ENCODE data around the gene ABR.
"Not testable (repeated sequence)": the region's sequence is repeated elsewhere in the genome, so short reads cannot be mapped to it uniquely, and the experiment has no call there.

The ABR gene

DNA sequence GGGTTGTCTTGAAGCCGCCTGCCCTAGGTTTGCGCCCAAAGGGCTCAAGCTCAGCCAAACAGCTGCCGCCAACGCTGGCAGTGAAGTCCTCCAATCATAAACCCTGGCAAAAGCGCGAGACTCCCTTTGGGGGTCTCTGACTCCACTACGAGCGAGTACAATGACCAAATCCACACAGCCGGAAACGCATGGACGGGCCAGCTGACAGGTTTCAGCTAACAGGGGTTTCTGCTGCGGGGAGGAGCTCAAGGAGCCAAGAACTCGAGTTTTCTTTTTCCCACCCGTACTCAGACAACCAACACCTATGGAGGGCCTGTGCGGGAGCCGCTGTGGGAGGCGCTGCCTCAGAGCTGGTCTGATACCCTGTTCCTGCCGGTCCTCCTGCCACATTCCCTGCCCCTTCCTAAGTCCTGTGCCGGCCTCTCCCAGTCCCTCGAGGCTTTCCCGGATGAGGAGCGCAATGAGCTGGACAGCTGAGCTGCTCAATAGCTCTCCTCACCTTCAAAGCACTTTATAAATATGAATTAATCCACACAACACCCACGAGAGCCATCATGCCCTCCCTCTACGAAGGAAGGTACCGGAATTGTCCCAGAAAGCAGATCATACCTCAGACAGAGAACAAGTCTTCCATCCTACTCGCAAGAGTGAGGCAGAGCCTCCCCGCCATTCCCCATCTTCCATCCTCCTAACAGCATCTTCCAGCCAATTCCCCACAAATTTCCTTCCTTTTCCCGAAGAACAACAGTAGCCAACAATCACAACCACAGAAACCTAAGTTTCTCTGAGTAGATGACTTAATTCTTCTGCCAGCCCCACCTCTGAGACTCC, 6.1 kb downstream of the ABR start:
- no peak for DNase-seq

DNA sequence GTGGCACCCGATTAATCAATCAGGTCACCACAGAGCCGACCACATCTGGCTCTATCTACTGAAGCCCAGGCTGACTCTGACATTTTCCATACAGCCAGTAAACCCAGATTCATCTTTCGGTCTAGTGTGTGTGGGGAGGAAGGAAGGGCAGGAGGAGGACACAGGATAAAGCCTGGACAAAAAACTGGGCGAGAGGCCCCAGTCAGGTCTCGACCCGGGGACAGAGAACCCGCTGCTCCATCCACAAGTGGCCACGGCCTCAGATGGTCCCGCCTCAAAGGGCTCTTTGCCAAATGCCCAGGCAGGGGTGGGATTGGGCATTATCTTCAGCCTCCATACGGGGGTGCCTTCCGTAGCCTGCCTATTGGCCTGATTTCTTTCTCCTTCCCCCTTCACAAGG, 7.8 kb downstream of the ABR start:
- no peak for DNase-seq

DNA sequence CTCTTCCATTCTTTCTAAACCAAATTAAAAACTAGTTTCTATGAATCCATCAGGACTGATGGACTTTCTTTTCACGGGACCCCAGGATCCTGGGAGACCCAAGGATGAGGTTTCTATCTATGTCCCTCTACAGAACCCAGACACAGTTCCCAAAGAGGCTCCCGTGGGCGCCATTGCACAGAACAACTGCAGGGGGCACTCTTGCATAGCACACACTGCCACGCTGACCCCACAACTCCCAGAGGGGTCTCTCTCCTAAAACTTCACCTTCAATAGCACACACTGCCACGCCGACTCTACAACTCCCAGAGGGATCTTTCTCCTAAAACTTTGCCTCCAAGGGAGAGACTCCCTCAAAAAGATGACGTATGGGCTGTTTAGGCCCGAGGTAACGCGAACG, 9.0 kb downstream of the ABR start:
- no peak for DNase-seq

DNA sequence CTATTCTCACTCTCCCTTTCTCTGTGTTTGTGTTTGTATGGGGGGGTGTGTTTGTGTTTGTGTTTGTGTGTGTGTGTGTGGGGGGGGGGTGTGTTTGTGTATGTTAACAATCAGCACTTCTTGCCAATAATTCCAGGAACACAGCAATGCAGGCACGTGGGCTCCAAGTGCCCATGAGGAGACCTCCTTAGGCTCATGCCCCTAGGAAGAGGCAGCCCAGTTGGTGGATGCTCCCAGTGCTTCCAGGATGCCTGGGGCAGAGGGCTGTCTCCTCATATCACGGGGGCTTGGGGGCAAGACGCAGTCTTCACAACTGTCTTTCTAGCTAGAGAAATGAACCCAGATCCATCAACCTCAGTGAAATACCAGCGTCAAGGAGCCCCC, 9.9 kb downstream of the ABR start:
- DNase-seq = no peak

DNA sequence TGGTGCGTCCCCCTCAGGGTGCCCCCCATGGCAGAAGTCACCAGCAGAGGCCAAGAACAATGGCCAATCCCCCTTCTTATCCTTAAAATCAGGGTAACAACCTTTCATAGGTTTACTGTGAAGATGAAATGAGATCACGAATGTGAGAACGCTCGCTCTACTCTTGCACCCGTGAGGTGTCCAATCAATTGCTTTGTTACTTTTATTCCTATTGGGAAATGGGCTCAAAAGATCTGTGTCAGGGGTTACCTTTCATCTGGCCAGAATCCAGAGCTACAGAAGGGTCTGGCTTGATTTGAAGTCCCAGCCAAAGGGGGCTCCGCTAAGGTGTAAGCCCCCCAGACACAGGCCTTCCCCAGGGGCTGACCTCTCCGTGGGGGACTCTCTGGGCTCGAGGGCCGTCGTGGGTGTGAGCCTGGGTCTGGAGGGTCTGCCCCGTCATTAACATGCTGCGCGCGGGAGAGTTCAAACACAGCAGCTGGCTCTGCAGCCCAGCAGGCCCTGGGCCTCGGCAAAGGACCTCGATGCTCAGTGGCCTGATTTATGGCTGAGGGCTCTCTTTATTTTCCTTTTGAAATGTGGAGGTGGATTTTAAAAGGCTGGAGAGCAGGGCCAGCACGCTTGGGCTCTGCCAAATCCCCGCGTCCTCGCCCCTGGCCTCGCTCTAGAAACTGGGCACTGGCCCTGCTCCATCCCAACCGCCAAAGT, 10.4 kb downstream of the ABR start:
- DNase-seq = no peak

DNA sequence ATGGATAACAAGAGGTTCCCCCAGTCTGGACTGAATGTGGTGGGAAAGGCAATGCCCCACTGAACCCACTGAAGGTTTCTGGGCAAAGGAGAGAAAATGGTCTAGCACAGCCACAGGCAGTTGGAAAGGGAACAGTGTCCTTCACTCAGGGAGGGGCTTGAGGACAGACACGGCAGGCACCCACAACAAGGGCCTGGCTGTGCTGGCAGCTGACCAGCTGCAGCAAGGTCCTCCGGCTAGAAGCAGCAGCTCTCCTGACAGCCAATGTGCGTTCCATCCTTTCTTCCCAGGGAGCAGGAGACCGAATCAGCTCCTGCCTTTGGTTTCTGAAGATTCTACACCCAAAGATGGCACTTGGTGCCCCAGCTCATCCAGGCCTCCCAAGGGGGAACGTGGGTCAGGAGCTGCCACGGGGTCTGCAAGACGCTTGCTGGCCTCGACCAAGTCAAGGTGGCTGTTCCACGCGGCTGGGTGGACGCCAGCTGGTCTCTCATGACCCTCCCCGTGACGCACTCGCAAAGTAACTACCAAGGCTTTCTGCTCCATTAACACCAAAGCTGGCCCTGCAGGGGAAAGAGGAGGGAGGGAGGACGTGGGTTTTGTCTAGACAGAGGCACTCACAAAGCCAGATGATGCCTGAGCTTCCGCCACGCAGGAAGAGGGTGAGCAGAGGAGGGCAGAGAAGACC, 11.1 kb downstream of the ABR start:
- DNase-seq = no peak

DNA sequence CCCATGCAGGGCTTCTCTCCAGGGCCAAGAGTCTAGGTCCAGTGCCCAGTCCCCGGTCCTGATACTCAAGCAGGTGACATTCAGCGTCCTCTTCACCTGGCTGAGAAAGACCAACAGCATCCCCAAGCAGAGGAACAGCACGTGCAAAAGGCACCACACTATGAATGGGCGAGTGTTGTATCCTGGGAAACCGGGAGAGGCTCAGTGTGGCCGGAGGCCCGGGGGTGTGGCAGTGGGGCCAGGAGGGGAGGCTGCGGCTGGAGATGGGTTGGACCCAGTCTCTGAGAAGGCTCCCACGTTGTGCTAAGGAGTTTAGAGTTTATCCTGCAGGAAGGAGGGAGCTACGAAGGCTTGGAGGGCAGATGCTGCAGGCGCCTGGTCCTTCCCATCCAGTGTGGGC, 13.5 kb downstream of the ABR start:
- no peak for DNase-seq

DNA sequence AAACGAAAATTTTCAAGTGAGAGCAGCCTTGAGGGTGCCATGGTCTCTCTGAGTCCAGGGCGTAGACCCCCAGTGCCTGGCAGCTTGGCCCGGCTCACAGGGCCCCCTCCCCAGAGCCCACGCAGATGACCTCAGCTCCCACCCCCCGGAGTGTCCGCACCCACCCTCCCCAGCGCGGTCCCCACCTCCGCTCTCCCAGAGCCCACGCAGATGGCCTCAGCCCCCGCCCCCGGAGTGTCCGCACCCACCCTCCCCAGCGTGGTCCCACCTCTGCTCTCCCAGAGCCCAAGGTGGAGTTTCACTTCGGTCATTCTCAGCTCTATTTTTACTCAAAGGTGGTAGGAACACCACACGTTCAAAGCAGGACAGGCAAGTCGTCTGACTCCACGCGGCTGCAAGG, 13.9 kb downstream of the ABR start:
- DNase-seq = no peak

DNA sequence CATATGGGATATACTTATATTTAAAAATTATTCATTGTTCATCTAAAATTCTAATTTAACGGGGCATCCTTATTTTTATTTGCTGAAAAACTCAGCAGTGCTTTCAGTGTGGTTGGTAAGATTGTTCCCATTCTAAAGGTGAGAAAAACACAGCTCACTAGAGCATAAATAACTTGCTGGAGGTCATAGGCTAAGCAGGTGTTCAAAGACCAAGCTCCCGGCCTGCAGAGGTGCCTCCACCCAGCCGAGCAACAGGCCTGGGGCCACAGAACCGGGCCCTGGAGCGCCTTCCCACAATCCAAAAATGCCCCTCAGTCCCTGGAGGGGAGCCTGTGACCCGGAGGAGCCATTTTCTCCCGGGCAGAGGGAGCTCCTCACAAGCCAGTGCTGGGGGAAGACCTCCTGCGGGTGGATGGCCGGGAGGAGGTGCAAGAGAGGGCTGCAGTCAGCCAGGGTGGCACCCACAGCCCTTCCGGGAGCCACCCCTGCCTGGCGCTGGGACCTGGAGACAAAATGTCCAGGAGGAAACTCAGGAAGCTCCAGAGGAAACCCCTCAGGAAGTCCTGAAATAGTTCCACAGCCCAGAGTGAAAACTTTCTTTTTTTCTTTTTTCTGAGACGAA, 14.7 kb downstream of the ABR start:
- DNase-seq = no peak

DNA sequence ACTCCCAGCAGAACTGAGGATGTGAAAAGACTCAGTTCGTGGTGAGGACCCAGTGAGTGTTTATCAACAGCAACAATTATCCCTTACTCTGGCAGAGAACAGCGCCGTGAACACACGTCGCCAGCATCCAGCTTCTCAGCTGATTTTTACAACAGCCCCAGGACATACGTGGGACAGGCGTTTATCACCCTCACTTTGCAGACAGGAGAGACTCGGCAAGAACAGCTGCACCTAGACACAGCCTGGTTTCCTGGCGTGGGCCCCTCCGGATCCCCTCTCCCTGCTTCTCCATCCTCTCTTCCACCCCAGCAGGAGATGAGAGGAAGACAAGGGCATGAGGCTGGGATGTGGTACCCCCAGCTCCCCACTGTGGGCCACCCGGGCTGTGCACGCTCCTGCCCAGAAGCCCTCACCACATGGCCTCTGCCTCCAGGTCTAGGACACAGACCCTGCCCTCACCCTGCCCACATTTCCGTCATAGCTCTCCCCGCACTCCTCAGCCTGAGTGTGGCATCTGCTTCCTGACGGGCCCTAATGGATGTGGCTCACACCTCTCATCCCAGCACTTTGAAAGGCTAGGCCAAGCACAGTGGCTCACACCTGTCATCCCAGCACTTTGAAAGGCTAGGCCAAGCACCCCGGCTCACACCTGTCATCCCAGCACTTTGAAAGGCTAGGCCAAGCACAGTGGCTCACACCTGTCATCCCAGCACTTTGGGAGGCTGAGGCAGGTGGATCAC, 17.5 kb downstream of the ABR start:
- no peak for DNase-seq

DNA sequence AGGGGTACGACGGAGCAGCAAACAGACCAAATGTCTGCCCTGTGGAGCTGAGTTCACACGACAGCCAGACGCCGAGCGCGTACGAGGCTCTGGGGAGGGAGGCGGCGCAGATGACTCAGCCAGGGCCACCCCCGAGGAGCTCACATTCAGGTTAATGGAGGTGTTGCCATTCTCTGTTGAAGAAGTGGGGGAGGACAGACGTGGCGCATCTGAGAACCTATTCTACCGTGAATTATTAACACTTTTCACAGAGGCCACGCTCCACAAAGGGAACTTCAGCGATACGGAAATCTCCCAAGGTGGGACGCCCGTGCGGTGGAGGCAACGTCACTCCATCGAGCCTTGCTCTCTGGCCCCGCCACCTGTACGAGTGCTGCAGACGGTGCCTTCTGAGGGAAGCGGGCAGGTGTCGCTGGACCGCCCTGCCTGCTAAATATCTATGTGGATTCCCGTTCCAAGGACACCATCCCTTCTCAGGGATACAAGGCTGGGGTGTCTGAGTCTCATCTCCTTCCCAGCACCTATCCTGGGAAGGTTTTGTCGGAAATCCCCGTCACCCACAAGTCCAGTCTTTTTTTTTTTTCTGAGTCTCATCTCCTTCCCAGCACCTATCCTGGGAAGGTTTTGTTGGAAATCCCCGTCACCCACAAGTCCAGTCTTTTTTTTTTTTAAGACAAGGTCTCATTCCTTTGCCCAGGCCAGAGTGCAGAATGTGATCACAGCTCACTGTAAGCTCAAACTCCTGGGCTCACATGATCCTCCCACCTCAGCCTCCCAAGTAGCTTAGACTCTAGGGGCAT, 19.0 kb downstream of the ABR start:
- no peak for DNase-seq

DNA sequence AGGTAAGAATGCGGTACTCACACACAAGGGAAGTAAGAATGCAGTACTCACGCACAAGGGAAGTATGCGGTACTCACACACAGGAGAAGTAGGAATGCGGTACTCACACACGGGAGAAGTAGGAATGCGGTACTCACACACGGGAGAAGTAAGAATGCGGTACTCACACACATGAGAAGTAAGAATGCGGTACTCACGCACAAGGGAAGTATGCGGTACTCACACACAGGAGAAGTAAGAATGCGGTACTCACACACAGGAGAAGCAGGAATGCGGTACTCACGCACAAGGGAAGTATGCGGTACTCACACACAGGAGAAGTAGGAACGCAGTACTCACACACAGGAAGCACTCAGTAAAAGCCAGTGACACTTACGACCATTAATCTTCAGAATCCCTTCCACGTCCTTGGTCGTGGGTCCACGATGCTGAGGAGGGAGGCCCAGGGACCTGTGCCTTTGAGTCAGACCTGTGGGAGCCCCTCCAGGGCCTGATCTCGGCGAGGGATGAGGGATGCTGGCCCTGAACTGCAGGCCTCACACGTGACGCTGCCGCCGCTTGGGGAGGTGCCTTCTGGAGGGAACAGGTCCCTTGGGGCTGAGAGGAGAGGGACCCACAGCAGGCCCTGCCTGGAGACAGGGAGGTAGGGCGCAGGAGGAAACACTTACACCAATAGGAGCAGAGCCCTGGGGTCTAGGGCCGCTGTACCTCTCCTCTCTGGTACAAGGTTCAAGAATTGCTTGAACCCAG, 20.2 kb downstream of the ABR start:
- DNase-seq = no peak

DNA sequence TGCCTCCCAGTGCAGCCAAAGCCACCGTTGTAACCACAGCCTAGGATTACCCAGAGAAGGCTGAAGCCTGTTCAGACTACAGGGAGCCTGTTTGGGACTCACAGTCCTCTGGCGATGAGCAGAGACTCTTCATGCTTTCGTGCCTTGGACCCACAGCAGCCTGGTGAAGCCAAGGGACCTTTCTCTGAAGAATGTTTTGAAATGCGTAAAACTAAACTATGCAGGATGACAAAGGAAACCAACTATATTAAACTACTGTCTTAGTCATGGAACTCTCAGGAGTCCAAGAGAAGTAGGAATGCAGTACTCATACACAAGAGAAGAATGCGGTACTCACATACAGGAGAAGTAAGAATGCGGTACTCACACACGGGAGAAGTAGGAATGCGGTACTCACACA, 20.9 kb downstream of the ABR start:
- no peak for DNase-seq

DNA sequence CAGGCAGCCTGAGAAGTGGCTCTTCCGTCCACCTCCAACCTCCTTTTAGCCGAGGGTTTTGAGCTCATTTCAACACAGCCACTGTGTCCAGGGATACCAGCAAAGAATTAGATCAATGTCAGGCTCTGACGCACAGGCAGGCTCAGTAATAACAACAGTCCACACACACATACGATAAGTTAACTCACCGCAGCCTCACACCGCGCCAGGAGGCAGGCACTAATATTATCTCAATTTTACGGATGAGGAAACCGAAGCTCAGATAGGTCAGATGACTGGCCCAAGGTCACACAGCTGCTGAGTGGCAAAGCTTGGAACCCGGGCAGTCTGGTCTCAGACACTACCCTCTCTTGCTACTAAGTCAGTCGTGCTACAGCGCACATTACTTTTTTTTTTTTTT, 22.9 kb downstream of the ABR start:
- DNase-seq = no peak

DNA sequence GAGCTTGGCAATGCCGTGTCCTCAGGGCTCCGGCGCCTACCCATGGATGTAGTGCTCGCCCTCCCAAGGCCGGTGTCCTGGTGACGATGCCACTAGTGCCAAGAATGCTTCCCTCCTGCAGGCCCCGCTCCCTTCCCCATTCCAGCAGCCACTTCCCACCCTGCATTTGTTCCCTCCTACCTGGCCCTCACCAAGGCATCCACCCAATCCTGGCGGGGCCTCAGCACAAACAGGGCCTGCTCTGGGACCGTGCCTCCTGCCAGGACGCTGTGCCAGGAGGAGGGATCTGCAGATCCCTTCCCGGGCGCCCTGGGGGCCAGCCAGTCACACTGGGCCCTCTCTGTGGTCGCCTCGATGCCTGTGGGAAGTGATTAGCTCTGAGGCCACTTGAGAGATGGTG, 25.1 kb downstream of the ABR start:
- no peak for DNase-seq

DNA sequence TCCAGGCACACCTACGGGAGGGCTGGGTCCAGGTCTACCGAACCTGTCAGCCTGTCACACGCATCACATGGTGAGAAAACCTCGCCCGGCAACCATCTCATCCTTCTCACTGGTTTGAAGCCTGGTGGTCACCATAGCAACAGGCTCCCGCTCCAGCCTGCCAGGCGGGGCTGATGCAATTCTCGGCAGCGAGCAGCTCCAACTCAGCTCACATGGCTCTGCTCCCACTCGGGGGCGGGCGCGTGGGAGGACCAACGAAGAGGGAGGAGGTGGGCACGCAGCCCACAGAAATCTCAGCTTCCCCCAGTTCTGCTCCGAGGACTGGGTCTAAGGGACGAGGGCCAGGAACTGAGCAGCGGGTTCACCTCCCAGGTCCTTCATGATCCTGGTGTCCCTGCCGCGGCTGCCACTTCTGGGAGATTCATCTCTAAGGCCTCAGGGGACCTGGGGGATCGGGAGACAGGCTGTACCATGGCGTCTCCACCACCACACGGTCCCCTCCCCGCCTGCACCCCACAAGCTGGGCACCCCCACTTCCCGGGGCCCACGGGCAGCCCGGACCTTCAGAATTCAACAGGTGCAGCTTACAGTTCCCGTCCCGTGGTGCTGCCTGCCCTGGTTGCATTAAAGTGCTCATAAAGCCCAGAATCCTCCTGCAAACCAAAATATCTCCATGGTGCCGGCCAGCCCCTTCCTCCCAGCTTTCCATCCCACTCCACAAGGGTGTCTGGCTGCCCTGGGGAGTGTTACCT, 25.8 kb downstream of the ABR start:
- no peak for DNase-seq

DNA sequence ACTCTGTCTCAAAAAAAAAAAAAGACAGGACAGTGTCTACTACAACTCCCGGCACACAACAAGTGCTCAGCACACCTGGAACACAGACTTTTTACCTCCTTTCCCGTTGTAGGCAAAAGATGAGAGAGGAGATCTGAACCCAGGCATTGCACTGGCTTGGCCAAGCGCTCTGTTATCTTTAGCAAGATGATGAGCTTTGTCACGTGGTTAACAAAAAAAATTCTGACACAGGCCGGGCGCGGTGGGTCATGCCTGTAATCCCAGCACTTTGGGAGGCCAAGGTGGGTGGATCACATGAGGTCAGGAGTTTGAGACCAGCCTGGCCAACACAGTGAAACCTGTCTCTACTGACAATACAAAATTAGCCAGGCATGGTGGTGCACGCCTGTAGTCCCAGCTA, 27.2 kb downstream of the ABR start:
- not testable (repeated sequence) for DNase-seq

DNA sequence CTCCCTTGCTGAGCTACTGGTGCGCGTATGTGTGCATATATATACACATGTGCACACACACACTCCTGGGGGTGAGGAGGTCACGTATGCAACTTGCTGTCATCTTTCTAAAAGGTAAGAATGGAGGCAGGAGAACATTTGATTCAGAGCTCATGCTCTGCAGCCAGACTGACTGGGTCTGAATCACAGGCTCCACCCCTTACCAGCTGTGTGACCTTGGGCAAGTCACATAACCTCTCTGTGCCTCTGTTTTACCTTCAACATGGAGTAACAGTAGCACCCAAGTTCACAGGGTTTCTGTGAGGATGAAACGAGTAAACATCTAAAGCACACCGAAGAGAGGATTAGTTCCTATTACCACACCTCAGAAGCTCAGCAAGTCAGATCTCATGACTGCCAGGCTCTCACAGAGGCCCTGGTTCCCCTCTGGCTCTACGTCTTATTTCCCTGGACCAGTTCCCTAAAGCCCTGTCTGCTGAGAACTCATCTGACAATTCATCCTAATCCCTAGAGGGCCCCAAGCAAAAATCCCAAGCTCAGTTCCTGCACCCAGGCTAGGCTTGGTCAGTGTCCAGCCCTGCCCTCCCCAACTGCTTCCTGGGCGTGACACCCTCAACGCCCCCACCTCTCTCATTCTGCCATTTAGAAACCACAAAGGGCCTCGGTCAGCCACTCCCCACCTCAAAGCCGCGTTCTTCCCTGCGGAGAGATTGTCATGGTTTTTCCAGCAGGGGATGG, 28.7 kb downstream of the ABR start:
- DNase-seq = no peak

DNA sequence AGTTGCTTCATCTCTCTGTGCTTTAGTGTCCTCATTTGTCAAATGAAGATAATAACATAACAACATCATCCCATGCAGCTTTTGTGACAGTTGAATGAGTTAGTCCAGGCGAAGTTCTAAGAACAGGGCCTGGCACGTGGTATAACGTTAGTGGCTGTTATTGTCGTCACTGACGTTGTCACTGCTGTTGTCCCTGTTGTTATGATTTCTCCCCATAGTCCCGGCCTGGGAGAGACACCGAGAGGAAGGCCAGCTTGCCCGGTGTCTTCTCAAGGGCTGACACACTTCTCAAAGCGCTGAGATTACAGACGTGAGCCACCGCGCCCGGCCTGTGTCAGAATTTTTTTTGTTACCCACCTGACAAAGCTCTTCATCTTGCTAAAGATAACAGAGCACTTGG, 29.9 kb downstream of the ABR start:
- no peak for DNase-seq

DNA sequence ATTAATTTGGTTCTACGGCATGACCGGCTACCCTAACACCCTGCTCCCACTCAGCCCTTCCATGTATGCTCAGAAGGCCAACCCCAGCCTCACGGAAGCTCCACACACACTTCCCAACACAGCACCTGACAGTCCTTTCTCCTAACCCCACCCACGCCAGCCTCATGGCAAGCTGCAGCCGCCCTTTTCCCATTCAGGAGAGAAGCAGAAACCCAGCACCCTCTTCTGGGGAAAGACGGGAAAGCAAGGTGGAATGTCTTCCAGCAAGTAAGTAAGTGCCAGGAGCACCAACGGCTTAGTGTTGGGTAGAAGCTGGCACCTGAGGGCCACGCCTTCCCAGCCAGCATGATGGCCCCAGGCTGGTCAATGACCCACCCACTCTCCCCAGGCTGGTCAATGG, 32.1 kb downstream of the ABR start:
- no peak for DNase-seq
